ENCODE measurements around the gene GCA.

GCA gene

DNA sequence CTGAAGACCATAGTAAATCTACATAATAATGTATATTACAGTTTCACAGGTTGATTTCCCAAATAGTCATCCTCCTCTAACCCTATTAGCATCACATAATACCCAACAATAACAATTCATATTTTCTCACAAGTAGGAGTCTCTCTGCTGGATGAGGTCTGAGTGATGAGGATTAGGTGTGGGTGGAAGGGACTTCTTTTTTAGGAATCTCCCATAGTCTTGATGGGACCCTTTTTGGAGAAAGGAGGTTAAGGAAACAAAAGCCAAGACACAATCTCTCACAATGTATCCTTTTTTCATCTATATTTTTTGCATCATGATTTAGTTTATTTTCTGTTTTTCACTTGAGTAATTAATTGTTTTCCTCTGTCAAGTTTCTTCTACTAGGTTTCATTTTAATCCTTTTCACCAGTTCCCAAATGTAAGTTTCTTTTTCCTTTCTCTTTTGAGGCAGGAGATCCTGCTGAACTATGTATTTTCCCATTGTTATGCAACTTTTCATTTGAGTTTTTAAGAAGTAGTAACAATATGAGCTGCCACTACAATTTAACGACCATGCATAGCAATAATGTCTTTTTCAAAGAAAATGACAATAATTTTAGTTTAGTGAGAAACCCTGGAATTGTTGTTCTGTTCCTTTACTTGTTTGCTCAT, 22.9 kb upstream of the GCA start:
- Mint-ChIP-seq H3K4me3 (no peak overlapping the region), H3K4me1 (peaks cover 7% of the 10 kb centered on the region), H3K9me3 (no peaks in the 10 kb centered on the region), H3K27me3 (ENCODE audit: low read depth) (peaks cover 25% of the 10 kb centered on the region), H3K36me3 (ENCODE audit: low read depth) (no peaks in the 10 kb centered on the region), H3K27ac (no peak overlapping the region)
- TF ChIP-seq CTCF (IDR thresholded peaks at IDR 0.05; ENCODE audit: unreplicated experiment in 3 of 3), result no peak

DNA sequence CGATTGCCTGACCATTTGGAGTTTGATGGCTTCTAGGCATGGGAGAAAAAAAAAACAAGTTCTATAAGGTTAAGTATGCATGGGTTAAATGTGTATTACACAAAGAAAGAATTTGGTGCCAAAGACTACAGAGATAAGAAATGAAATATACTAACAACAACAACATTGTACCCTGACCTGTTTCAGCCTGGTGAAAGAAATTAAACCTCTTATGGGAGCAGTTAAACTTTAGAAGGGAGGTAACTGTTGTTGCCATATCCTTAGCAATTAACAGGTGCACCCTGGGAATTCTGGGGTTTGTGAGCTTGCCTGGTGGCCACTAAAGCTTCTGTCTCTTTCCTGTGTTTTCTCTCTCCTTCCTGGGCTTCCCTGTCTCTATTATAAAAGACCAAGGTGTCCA, 19.0 kb upstream of the GCA start:
- H3K36me3 Mint-ChIP-seq (ENCODE audit: low read depth), result no peaks in the 10 kb centered on the region
- H3K4me3 Mint-ChIP-seq, result no peak overlapping the region
- no peaks in the 10 kb centered on the region for H3K4me1 Mint-ChIP-seq
- H3K27me3 Mint-ChIP-seq (ENCODE audit: low read depth), result peaks cover 16% of the 10 kb centered on the region
- no peak for TF ChIP-seq CTCF (IDR thresholded peaks at IDR 0.05; ENCODE audit: unreplicated experiment in 3 of 3)
- H3K27ac Mint-ChIP-seq, result no peak overlapping the region
- H3K9me3 Mint-ChIP-seq, result no peaks in the 10 kb centered on the region

GRCh38 chr2:162327134-162327769, 16.7 kb upstream of the GCA start:
- no peaks in the 10 kb centered on the region for H3K36me3 Mint-ChIP-seq (ENCODE audit: low read depth)
- peaks cover 6% of the 10 kb centered on the region for H3K27me3 Mint-ChIP-seq (ENCODE audit: low read depth)
- no peaks in the 10 kb centered on the region for H3K4me1 Mint-ChIP-seq
- H3K4me3 Mint-ChIP-seq, result no peak overlapping the region
- H3K27ac Mint-ChIP-seq, result no peak overlapping the region
- peak in 2 of 3 experiments; percentile 17 to 20 for TF ChIP-seq CTCF (IDR thresholded peaks at IDR 0.05; ENCODE audit: unreplicated experiment in 3 of 3)
- no peaks in the 10 kb centered on the region for H3K9me3 Mint-ChIP-seq

DNA sequence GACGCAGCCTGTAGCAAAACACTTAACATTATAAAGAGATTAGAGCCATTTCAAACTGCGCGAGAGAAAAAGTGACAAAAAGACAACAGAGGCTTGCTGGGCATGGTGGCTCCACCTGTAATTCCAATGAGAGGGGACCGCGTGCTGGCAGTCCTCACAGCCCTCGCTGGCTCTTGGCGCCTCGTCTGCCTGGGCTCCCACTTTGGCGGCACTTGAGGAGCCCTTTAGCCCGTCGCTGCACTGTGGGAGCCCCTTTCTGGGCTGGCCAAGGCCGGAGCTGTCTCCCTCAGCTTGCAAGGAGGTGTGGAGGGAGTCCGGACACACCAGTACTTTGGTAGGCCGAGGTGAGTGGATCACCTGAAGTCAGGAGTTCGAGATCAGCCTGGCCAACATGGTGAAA, 16.1 kb upstream of the GCA start:
- Mint-ChIP-seq H3K4me1 (no peaks in the 10 kb centered on the region), H3K36me3 (ENCODE audit: low read depth) (no peaks in the 10 kb centered on the region), H3K27ac (no peak overlapping the region), H3K27me3 (ENCODE audit: low read depth) (peaks cover 6% of the 10 kb centered on the region), H3K4me3 (no peak overlapping the region), H3K9me3 (no peaks in the 10 kb centered on the region)
- no peak for TF ChIP-seq CTCF (IDR thresholded peaks at IDR 0.05; ENCODE audit: unreplicated experiment in 3 of 3)

DNA sequence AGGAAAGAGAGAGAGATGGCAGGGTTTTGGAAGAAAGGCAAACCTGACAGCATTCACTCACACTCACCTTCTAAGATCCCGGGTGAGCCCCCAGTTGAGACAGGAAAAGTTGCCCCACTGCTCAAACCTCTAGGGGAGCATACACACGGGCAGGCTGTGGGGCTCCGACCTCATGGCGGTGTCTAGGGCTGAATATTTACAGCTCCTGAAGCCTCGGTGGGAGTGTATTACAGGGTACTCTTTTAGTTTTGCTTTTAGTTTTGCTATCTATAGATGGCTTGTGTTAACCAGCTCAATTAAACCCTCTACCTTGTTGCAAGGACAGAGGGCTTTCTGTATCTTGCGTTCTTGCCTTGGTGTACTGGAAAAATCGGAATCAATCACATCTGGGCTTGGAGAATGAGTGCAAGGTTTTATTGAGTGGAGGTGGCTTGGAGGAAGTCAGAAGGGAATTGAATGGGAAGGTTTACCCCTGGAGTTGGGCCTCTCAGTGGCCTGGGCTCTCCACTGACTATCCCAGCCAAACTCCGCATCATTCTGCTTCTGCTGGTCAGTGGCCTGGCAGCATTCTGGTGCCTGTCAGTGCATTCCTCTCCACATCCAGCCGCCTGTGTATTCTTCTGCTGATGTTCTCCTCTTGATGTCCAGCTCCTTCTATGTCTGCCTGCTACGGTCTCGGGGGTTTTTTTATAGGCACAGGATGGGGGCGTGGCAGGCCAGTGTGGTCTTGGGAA, 15.3 kb upstream of the GCA start:
- Mint-ChIP-seq H3K9me3 (no peaks in the 10 kb centered on the region), H3K36me3 (ENCODE audit: low read depth) (no peaks in the 10 kb centered on the region), H3K4me1 (no peaks in the 10 kb centered on the region), H3K27ac (no peak overlapping the region), H3K4me3 (no peak overlapping the region), H3K27me3 (ENCODE audit: low read depth) (peaks cover 6% of the 10 kb centered on the region)
- TF ChIP-seq CTCF (IDR thresholded peaks at IDR 0.05; ENCODE audit: unreplicated experiment in 3 of 3), result no peak
